HG03520 (cell line): ENCODE measurements around the gene TERT.

Experiments used
- ATAC-seq: cut with Tn5 transposase; IDR thresholded peaks from one replicate; pipeline ENCODE4 v1.9.1; 2021; ENCODE audit warnings: mild to moderate bottlenecking, moderate library complexity; ENCODE audit not compliant: unreplicated experiment

Gene TERT

GRCh38 chr5:1209896-1210776, 84.7 kb downstream of the TERT start:
- ATAC-seq: no peak

GRCh38 chr5:1209489-1209852, 85.4 kb downstream of the TERT start:
- no peak for ATAC-seq

- ATAC-seq: no peak
These were observed 86.0 kb downstream of the TERT start for GRCh38 chr5:1208743-1209488.

GRCh38 chr5:1208221-1208742, 86.6 kb downstream of the TERT start:
- no peak for ATAC-seq

- no peak for ATAC-seq
These were observed 87.3 kb downstream of the TERT start for GRCh38 chr5:1207555-1207954.

GRCh38 chr5:1206521-1207412, 88.1 kb downstream of the TERT start:
- no peak for ATAC-seq

GRCh38 chr5:1205255-1206180, 89.3 kb downstream of the TERT start:
- ATAC-seq: no peak

- no peak for ATAC-seq
These were observed 90.1 kb downstream of the TERT start for GRCh38 chr5:1204693-1205242.

- no peak for ATAC-seq
These were observed 90.7 kb downstream of the TERT start for GRCh38 chr5:1203968-1204692.

GRCh38 chr5:1203311-1203967, 91.4 kb downstream of the TERT start:
- ATAC-seq: no peak
